SK-N-SH treated with all-trans-retinoic acid at 6 μM for 48 hours (cell line): ENCODE data around the gene C1RL.

Experiments
- ATAC-seq: fragments of 200-7000 bp; cut with Tn5 transposase; 3 replicates; pipeline ENCODE4 v1.9.1; 2020; ENCODE audit warnings: mild to moderate bottlenecking, moderate library complexity
- ARNTL ChIP-seq: fragments of 450-650 bp; formaldehyde crosslinking; IDR thresholded peaks from 2 replicates; pipeline ENCODE4 v1.5.0; 2020; ENCODE audit warnings: low read depth, mild to moderate bottlenecking, moderate library complexity, borderline replicate concordance
- BACH2 ChIP-seq: fragments of 250-450 bp; sonication (Bioruptor Pico); IDR thresholded peaks from 2 replicates; pipeline ENCODE4 v1.9.0; 2021; ENCODE audit warnings: mild to moderate bottlenecking, borderline replicate concordance
- CREB5 ChIP-seq: fragments of 250-450 bp; sonication (Bioruptor Pico); IDR thresholded peaks from 2 replicates; pipeline ENCODE4 v1.5.1; 2020; ENCODE audit warnings: low read depth, mild to moderate bottlenecking, moderate library complexity
- CSRNP3 ChIP-seq: fragments of 250-450 bp; sonication (Bioruptor Pico); IDR thresholded peaks from 2 replicates; pipeline ENCODE4 v1.5.1; 2021; ENCODE audit warnings: mild to moderate bottlenecking, moderate library complexity
- GLIS3 ChIP-seq: fragments of 250-450 bp; sonication (Bioruptor Pico); IDR thresholded peaks from 2 replicates; pipeline ENCODE4 v1.5.0; 2020; ENCODE audit warnings: mild to moderate bottlenecking, moderate library complexity
- ISL1 ChIP-seq: fragments of 250-450 bp; sonication (Bioruptor Pico); IDR thresholded peaks from 2 replicates; pipeline ENCODE4 v2.1.2; 2022; ENCODE audit warnings: mild to moderate bottlenecking, moderate library complexity
- OSR1 ChIP-seq: fragments of 250-450 bp; sonication (Bioruptor Pico); IDR thresholded peaks from 2 replicates; pipeline ENCODE4 v1.8.0; 2022; ENCODE audit warnings: moderate library complexity, mild to moderate bottlenecking, inconsistent platforms
- PATZ1 ChIP-seq: fragments of 250-450 bp; sonication (Bioruptor Pico); IDR thresholded peaks from 2 replicates; pipeline ENCODE4 v1.8.0; 2020; ENCODE audit warnings: mild to moderate bottlenecking, moderate library complexity, borderline replicate concordance
- POU6F1 ChIP-seq: fragments of 250-450 bp; sonication (Bioruptor Pico); IDR thresholded peaks from 2 replicates; pipeline ENCODE4 v1.8.0; 2021; ENCODE audit warnings: low read depth, mild to moderate bottlenecking, moderate library complexity, borderline replicate concordance
- PPARA ChIP-seq: fragments of 250-450 bp; sonication (Bioruptor Pico); IDR thresholded peaks from 2 replicates; pipeline ENCODE4 v1.5.0; 2020; ENCODE audit warnings: mild to moderate bottlenecking, borderline replicate concordance
- RARB ChIP-seq: fragments of 250-450 bp; sonication (Bioruptor Pico); IDR thresholded peaks from 2 replicates; pipeline ENCODE4 v1.8.0; 2021; ENCODE audit warnings: mild to moderate bottlenecking, moderate library complexity
- TCF4 ChIP-seq: fragments of 250-450 bp; sonication (Bioruptor Pico); IDR thresholded peaks from 2 replicates; pipeline ENCODE4 v1.8.0; 2021; ENCODE audit warnings: mild to moderate bottlenecking, moderate library complexity, borderline replicate concordance
- TSHZ2 ChIP-seq: fragments of 250-450 bp; sonication (Bioruptor Pico); IDR thresholded peaks from 2 replicates; pipeline ENCODE4 v1.5.0; 2020; ENCODE audit warnings: mild to moderate bottlenecking, moderate library complexity
- ZC3H10 ChIP-seq: fragments of 250-450 bp; sonication (Bioruptor Pico); IDR thresholded peaks from 2 replicates; pipeline ENCODE4 v1.5.1; 2021; ENCODE audit warnings: mild to moderate bottlenecking, moderate library complexity
- ZFP3 ChIP-seq: fragments of 250-450 bp; sonication (Bioruptor Pico); IDR thresholded peaks from 2 replicates; pipeline ENCODE4 v1.5.0; 2020; ENCODE audit warnings: mild to moderate bottlenecking, moderate library complexity
- ZFP30 ChIP-seq: fragments of 450-650 bp; formaldehyde crosslinking; IDR thresholded peaks from 2 replicates; pipeline ENCODE4 v1.5.0; 2022; ENCODE audit warnings: mild to moderate bottlenecking, moderate library complexity
- ZNF565 ChIP-seq: fragments of 450-650 bp; formaldehyde crosslinking; conservative IDR thresholded peaks from 2 replicates; pipeline ENCODE4 v1.5.0; 2020; ENCODE audit warnings: low read depth, mild to moderate bottlenecking, moderate library complexity
- ZNF70 ChIP-seq: fragments of 450-650 bp; formaldehyde crosslinking; IDR thresholded peaks from 2 replicates; pipeline ENCODE4 v1.5.0; 2020; ENCODE audit warnings: mild to moderate bottlenecking, moderate library complexity

Gene C1RL

GRCh38 chr12:7068994-7069346 is 40.0 kb downstream of the C1RL start:
- ATAC-seq = no peak
- TF ChIP-seq ZFP3 (CRISPR knock-in tag) = no peak
- TF ChIP-seq, all 23 proteins: peak for 0

GRCh38 chr12:7068240-7068993 is 40.6 kb downstream of the C1RL start:
- TF ChIP-seq ZFP3 (CRISPR knock-in tag) (no peak), PATZ1 (CRISPR knock-in tag) (no peak), RARB (CRISPR knock-in tag) (no peak), CSRNP3 (CRISPR knock-in tag) (no peak), PPARA (CRISPR knock-in tag) (no peak), TSHZ2 (CRISPR knock-in tag) (no peak), OSR1 (CRISPR knock-in tag) (no peak), TCF4 (CRISPR knock-in tag) (no peak)
- TF ChIP-seq, all 23 proteins: peak for 0
- ATAC-seq = peak; percentile 25; the same call in 2 of the 3 replicates

- TF ChIP-seq ZC3H10 (CRISPR knock-in tag) (no peak), ISL1 (no peak), CREB5 (CRISPR knock-in tag) (no peak), GLIS3 (CRISPR knock-in tag) (no peak), RARB (CRISPR knock-in tag) (no peak), ARNTL (CRISPR knock-in tag) (no peak), CSRNP3 (CRISPR knock-in tag) (no peak), TSHZ2 (CRISPR knock-in tag) (no peak), OSR1 (CRISPR knock-in tag) (no peak)
- TF ChIP-seq, all 23 proteins: peak for 0
- ATAC-seq = no peak
Measured at GRCh38 chr12:7067096-7067495, 41.9 kb downstream of the C1RL start.

- no peak for ATAC-seq
- TF ChIP-seq ISL1 = no peak
- TF ChIP-seq BACH2 (CRISPR knock-in tag) = no peak
- no peak for TF ChIP-seq ZNF70 (CRISPR knock-in tag)
- TF ChIP-seq ZFP30 (CRISPR knock-in tag) = no peak
- no peak for TF ChIP-seq ARNTL (CRISPR knock-in tag)
- TF ChIP-seq POU6F1 (CRISPR knock-in tag) = no peak
- no peak for TF ChIP-seq ZFP3 (CRISPR knock-in tag)
- TF ChIP-seq TCF4 (CRISPR knock-in tag) = no peak
- TF ChIP-seq ZNF565 (CRISPR knock-in tag) = no peak
- no peak for TF ChIP-seq PATZ1 (CRISPR knock-in tag)
- no peak for TF ChIP-seq GLIS3 (CRISPR knock-in tag)
Measured at GRCh38 chr12:7066596-7066995, 42.4 kb downstream of the C1RL start.
